Neural progenitor cell (in vitro differentiated cells): ENCODE data around the gene DDX27.

Experiments
- CTCF ChIP-seq: fragments of 200-600 bp; sonication (generic); IDR thresholded peaks from 2 replicates; pipeline ENCODE4 v1.5.1; 2017; ENCODE audit warnings: antibody characterized with exemption, mild to moderate bottlenecking
- EZH2 ChIP-seq: fragments of 200-600 bp; sonication (generic); IDR thresholded peaks from 2 replicates; pipeline ENCODE4 v1.6.1; 2017; ENCODE audit warnings: antibody characterized with exemption, mild to moderate bottlenecking, moderate library complexity

GRCh38 chr20:49247792-49248191, 28.6 kb downstream of the DDX27 start:
- TF ChIP-seq EZH2 (no peak), CTCF (no peak)
